Mammary epithelial cell (primary cell): ENCODE data around the gene KCNIP4.

ENCODE experiments used
- CTCF ChIP-seq, 2 donors: IDR thresholded peaks in 1 of 2; conservative IDR thresholded peaks in 1 of 2; 2 replicates each; pipeline ENCODE4 v1.5.1; 2011 to 2012; ENCODE audit warnings: inconsistent platforms in 2 of 2, low read length in 2 of 2, mild to moderate bottlenecking in 2 of 2, control low read depth in 1 of 2, low read depth in 1 of 2; ENCODE audit not compliant: insufficient read depth in 1 of 2; ENCODE audit errors: extremely low read depth in 1 of 2
- EZH2 ChIP-seq: IDR thresholded peaks from 2 replicates; pipeline ENCODE4 v1.6.1; 2012; ENCODE audit warnings: low read length, inconsistent platforms, borderline replicate concordance

- TF ChIP-seq CTCF (conservative IDR thresholded peaks at IDR 0.05 in 1 of 2, IDR thresholded peaks at IDR 0.05 in 1 of 2; ENCODE audit: extremely low read depth in 1 of 2, insufficient read depth in 1 of 2, low read depth in 1 of 2, low read length in 2 of 2) (no peak), EZH2 (no peak)
Observed at GRCh38 chr4:21376176-21376575, 572.4 kb downstream of the KCNIP4 start.
